HepG2 (cell line): ENCODE results near the gene LENEP. TPM values are rescaled to one million over a fixed set of nuclear protein-coding genes. Genes with fewer than 3 reads are reported as not detected.
A peak's percentile ranks its signal among the peaks of the same experiment; 100 is the strongest.

ENCODE experiments used
- CHD4 ChIP-seq: fragments of 200-600 bp; sonication (generic); IDR thresholded peaks from 2 replicates; pipeline ENCODE4 v1.7.0; 2017; ENCODE audit warnings: mild to moderate bottlenecking, low read length, borderline replicate concordance
- HDAC6 ChIP-seq: fragments of 200-600 bp; sonication (generic); IDR thresholded peaks from 2 replicates; pipeline ENCODE4 v1.7.0; 2017; ENCODE audit warnings: mild to moderate bottlenecking, antibody characterized with exemption, low read length, low read depth
- HES4 ChIP-seq: sonication (generic); formaldehyde crosslinking; IDR thresholded peaks from 2 replicates; pipeline ENCODE4 v1.9.0; 2021; ENCODE audit warnings: mild to moderate bottlenecking, missing genetic modification reagents, borderline replicate concordance
- HMG20B ChIP-seq: conservative IDR thresholded peaks from 2 replicates; pipeline ENCODE4 v1.6.1; 2016; ENCODE audit warnings: missing genetic modification reagents, missing compliant biosample characterization
- MXI1 ChIP-seq: IDR thresholded peaks from 3 replicates; pipeline ENCODE4 v1.6.1; 2012; ENCODE audit warnings: low read depth, low read length, inconsistent platforms, borderline replicate concordance
- POLR2AphosphoS2 ChIP-seq: IDR thresholded peaks from 2 replicates; pipeline ENCODE4 v1.6.1; 2011; ENCODE audit warnings: low read depth, low read length, improper control_type of control experiment
- POLR2AphosphoS5 ChIP-seq: IDR thresholded peaks from 2 replicates; pipeline ENCODE4 v1.6.1; 2012; ENCODE audit warnings: low read depth, low read length
- REL ChIP-seq: sonication (generic); formaldehyde crosslinking; conservative IDR thresholded peaks from 2 replicates; pipeline ENCODE4 v1.8.0; 2022; ENCODE audit warnings: mild to moderate bottlenecking, missing genetic modification reagents, moderate library complexity
- XRCC5 ChIP-seq: fragments of 200-400 bp; formaldehyde crosslinking; optimal IDR thresholded peaks from 2 replicates; pipeline ENCODE3; 2017; ENCODE audit warnings: mild to moderate bottlenecking, low read length
- ZFP37 ChIP-seq: sonication (generic); formaldehyde crosslinking; IDR thresholded peaks from 2 replicates; pipeline ENCODE4 v1.4.0; 2020; ENCODE audit warnings: missing genetic modification reagents, borderline replicate concordance
- ZNF124 ChIP-seq: sonication (generic); formaldehyde crosslinking; IDR thresholded peaks from 2 replicates; pipeline ENCODE4 v1.4.0; 2020; ENCODE audit warnings: missing genetic modification reagents
- ZNF30 ChIP-seq: sonication (generic); formaldehyde crosslinking; IDR thresholded peaks from 2 replicates; pipeline ENCODE4 v1.5.0; 2020; ENCODE audit warnings: mild to moderate bottlenecking, missing genetic modification reagents
- ZNF776 ChIP-seq: sonication (generic); formaldehyde crosslinking; IDR thresholded peaks from 2 replicates; pipeline ENCODE4 v1.4.0; 2020; ENCODE audit warnings: mild to moderate bottlenecking, missing genetic modification reagents
- ZNF879 ChIP-seq: sonication (generic); formaldehyde crosslinking; IDR thresholded peaks from 2 replicates; pipeline ENCODE4 v1.8.1; 2023; ENCODE audit warnings: missing genetic modification reagents
- polyA plus RNA-seq, 8 experiments: library from polyadenylated mRNA; depleted of rRNA in 3 of 8; stranded (reverse) in 7 of 8; unstranded in 1 of 8; fragments of >200 nt; fragmentation: Illumina TruSeq in 4 of 8; extraction: Trizol in 4 of 8; gene quantifications; 2 replicates each; pipeline versions ENCODE4 v1.2.1 to v1.2.3, GENCODE V29; 2011 to 2016; ENCODE audit warnings: low read depth in 4 of 8, missing spikeins in 1 of 8, mixed read lengths in 1 of 8; ENCODE audit not compliant: insufficient read depth in 1 of 8
- total RNA-seq, 5 experiments: library from RNA; depleted of rRNA; stranded (reverse); fragments of >200 nt; fragmentation: Illumina TruSeq; extraction: Trizol; gene quantifications; 2 replicates each; pipeline ENCODE4 v1.2.3, GENCODE V29; 2016; ENCODE audit warnings: low read depth in 1 of 5
- TF ChIP-seq, protein P1 (sequence below), 2 experiments: sonication (generic) in 1 of 2; formaldehyde crosslinking in 1 of 2; IDR thresholded peaks; 2 replicates each; pipeline versions ENCODE4 v1.4.0 to v1.6.1; 2016 to 2020; ENCODE audit warnings: borderline replicate concordance in 1 of 2, low read depth in 1 of 2, mild to moderate bottlenecking in 1 of 2, missing genetic modification reagents in 1 of 2
- TF ChIP-seq, protein P2 (sequence below): IDR thresholded peaks from 2 replicates; pipeline ENCODE4 v1.6.1; 2018; ENCODE audit warnings: missing genetic modification reagents, mild to moderate bottlenecking, missing compliant biosample characterization
- TF ChIP-seq, protein P3 (sequence below): sonication (generic); formaldehyde crosslinking; IDR thresholded peaks from 2 replicates; pipeline ENCODE4 v1.5.0; 2020; ENCODE audit warnings: mild to moderate bottlenecking, missing genetic modification reagents, moderate library complexity
- TF ChIP-seq, protein P4 (sequence below): sonication (generic); formaldehyde crosslinking; IDR thresholded peaks from 2 replicates; pipeline ENCODE4 v1.4.0; 2020; ENCODE audit warnings: missing genetic modification reagents
- TF ChIP-seq, protein P5 (sequence below), 2 experiments: fragments of 450-650 bp in 1 of 2; sonication (generic) in 1 of 2; formaldehyde crosslinking; IDR thresholded peaks; 2 replicates each; pipeline versions ENCODE4 v1.5.0 to v1.8.0; 2020 to 2022; ENCODE audit warnings: mild to moderate bottlenecking in 1 of 2, missing genetic modification reagents in 1 of 2

LENEP gene
- total and polyA plus RNA-seq, 2 of the 13 experiments (the other 11 are each of a cell fraction or from before 2014, with no cell fraction given) = 0.29 TPM; not detected in 1

DNA sequence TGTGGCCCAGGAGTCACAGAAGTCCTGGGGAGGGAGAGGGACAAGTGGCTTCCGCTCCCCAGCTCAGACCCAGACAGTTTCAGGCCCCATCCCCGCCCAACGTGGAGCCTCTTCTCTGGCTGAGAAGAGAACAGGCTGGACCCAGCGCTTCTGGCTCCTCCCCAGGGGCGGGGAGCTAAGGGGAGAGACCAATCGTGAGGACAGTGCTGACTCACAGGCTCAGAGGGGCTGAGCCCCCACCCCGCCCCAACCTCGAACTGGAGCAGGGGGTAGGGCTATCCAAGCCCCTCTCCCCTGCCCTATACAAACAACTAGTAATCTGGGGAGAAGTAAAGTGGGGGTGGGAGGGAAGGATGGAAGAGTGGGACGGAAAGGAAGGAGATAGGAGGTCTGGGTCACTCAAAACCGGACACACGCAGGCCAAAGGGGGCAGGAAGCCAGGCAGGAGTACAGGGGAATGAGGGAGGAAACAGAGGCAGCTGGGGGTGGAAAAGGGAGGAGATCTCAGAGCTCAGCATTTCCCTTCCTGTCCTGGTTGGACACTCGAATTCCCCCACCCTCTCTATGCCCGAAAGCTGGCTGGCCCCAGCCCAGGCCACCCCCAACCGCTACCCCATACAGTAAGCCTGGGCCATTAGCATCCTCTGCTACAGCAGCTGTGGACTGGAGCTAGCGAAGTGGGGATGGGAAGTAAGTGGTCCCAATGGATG, 22.6 kb upstream of the LENEP start, which contains the start of gene SHC1 (continued):
- TF ChIP-seq XRCC5 = no peak
- no peak for TF ChIP-seq HDAC6
- no peak for TF ChIP-seq REL (CRISPR knock-in tag)
- TF ChIP-seq, protein P1, sequence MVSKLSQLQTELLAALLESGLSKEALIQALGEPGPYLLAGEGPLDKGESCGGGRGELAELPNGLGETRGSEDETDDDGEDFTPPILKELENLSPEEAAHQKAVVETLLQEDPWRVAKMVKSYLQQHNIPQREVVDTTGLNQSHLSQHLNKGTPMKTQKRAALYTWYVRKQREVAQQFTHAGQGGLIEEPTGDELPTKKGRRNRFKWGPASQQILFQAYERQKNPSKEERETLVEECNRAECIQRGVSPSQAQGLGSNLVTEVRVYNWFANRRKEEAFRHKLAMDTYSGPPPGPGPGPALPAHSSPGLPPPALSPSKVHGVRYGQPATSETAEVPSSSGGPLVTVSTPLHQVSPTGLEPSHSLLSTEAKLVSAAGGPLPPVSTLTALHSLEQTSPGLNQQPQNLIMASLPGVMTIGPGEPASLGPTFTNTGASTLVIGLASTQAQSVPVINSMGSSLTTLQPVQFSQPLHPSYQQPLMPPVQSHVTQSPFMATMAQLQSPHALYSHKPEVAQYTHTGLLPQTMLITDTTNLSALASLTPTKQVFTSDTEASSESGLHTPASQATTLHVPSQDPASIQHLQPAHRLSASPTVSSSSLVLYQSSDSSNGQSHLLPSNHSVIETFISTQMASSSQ (IDR thresholded peaks at IDR 0.05; ENCODE audit: low read depth) = no peak
- TF ChIP-seq, protein P1 (CRISPR knock-in tag; IDR thresholded peaks at IDR 0.05; ENCODE audit: borderline replicate concordance) = no peak
- TF ChIP-seq, protein P2, sequence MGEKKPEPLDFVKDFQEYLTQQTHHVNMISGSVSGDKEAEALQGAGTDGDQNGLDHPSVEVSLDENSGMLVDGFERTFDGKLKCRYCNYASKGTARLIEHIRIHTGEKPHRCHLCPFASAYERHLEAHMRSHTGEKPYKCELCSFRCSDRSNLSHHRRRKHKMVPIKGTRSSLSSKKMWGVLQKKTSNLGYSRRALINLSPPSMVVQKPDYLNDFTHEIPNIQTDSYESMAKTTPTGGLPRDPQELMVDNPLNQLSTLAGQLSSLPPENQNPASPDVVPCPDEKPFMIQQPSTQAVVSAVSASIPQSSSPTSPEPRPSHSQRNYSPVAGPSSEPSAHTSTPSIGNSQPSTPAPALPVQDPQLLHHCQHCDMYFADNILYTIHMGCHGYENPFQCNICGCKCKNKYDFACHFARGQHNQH (CRISPR knock-in tag) = peak; percentile 55; the same call in 1 of the 2 replicates
- no peak for TF ChIP-seq ZNF776 (CRISPR knock-in tag)
- no peak for TF ChIP-seq ZNF30 (CRISPR knock-in tag)
- no peak for TF ChIP-seq HES4 (CRISPR knock-in tag)
- TF ChIP-seq ZFP37 (CRISPR knock-in tag) = no peak
- no peak for TF ChIP-seq CHD4
- peak; percentile 89 for TF ChIP-seq POLR2AphosphoS5
- no peak for TF ChIP-seq HMG20B (CRISPR knock-in tag)
- TF ChIP-seq POLR2AphosphoS2 = no peak
- TF ChIP-seq, protein P3, sequence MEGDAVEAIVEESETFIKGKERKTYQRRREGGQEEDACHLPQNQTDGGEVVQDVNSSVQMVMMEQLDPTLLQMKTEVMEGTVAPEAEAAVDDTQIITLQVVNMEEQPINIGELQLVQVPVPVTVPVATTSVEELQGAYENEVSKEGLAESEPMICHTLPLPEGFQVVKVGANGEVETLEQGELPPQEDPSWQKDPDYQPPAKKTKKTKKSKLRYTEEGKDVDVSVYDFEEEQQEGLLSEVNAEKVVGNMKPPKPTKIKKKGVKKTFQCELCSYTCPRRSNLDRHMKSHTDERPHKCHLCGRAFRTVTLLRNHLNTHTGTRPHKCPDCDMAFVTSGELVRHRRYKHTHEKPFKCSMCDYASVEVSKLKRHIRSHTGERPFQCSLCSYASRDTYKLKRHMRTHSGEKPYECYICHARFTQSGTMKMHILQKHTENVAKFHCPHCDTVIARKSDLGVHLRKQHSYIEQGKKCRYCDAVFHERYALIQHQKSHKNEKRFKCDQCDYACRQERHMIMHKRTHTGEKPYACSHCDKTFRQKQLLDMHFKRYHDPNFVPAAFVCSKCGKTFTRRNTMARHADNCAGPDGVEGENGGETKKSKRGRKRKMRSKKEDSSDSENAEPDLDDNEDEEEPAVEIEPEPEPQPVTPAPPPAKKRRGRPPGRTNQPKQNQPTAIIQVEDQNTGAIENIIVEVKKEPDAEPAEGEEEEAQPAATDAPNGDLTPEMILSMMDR = no peak
- TF ChIP-seq, protein P4, sequence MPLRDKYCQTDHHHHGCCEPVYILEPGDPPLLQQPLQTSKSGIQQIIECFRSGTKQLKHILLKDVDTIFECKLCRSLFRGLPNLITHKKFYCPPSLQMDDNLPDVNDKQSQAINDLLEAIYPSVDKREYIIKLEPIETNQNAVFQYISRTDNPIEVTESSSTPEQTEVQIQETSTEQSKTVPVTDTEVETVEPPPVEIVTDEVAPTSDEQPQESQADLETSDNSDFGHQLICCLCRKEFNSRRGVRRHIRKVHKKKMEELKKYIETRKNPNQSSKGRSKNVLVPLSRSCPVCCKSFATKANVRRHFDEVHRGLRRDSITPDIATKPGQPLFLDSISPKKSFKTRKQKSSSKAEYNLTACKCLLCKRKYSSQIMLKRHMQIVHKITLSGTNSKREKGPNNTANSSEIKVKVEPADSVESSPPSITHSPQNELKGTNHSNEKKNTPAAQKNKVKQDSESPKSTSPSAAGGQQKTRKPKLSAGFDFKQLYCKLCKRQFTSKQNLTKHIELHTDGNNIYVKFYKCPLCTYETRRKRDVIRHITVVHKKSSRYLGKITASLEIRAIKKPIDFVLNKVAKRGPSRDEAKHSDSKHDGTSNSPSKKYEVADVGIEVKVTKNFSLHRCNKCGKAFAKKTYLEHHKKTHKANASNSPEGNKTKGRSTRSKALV = no peak
- TF ChIP-seq ZNF124 (CRISPR knock-in tag) = 0 out of 2 replicates have a peak, but pooled peaks have one; percentile 38
- peak; percentile 72; the same call in 1 of the 3 replicates for TF ChIP-seq MXI1
- TF ChIP-seq, protein P5, sequence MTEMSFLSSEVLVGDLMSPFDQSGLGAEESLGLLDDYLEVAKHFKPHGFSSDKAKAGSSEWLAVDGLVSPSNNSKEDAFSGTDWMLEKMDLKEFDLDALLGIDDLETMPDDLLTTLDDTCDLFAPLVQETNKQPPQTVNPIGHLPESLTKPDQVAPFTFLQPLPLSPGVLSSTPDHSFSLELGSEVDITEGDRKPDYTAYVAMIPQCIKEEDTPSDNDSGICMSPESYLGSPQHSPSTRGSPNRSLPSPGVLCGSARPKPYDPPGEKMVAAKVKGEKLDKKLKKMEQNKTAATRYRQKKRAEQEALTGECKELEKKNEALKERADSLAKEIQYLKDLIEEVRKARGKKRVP (CRISPR knock-in tag; IDR thresholded peaks at IDR 0.05) = no peak
- TF ChIP-seq ZNF879 (CRISPR knock-in tag) = no peak
